Cerebellar nuclear complex (tissue), 1 donor: ENCODE measurements around the gene CTSD.
"Not testable (repeated sequence)": the region's sequence is repeated elsewhere in the genome, so short reads cannot be mapped to it uniquely, and the experiment has no call there.

Experiments
- DNase-seq, 2 experiments: peaks; one replicate each; lab custom pipeline; 2025; lab: John Stamatoyannopoulos, UW

Gene CTSD

GRCh38 chr11:1770061-1770460 lies 6.3 kb upstream of the CTSD start:
- DNase-seq = no peak

GRCh38 chr11:1769304-1769936 lies 5.7 kb upstream of the CTSD start:
- not testable (repeated sequence) for DNase-seq

- DNase-seq = no peak
These were observed 4.4 kb upstream of the CTSD start for GRCh38 chr11:1768141-1768469.

GRCh38 chr11:1767399-1768140 lies 3.8 kb upstream of the CTSD start:
- no peak for DNase-seq

GRCh38 chr11:1766719-1767398 lies 3.1 kb upstream of the CTSD start:
- no peak for DNase-seq

- no peak for DNase-seq
These were observed 2.4 kb upstream of the CTSD start for GRCh38 chr11:1765871-1766718.

- DNase-seq = no peak
These were observed 361 bp downstream of the CTSD start for GRCh38 chr11:1763336-1763795.

GRCh38 chr11:1762537-1763302 lies 1.0 kb downstream of the CTSD start:
- DNase-seq = no peak

- DNase-seq = no peak
These were observed 1.7 kb downstream of the CTSD start for GRCh38 chr11:1761857-1762536.

- DNase-seq = no peak
These were observed 2.4 kb downstream of the CTSD start for GRCh38 chr11:1761110-1761856.

- no peak for DNase-seq
These were observed 3.2 kb downstream of the CTSD start for GRCh38 chr11:1760351-1761109.

- DNase-seq = no peak
These were observed 3.9 kb downstream of the CTSD start for GRCh38 chr11:1759851-1760220.

- DNase-seq = no peak
These were observed 4.4 kb downstream of the CTSD start for GRCh38 chr11:1759151-1759850.

GRCh38 chr11:1758611-1759150 lies 5.0 kb downstream of the CTSD start:
- no peak for DNase-seq

- DNase-seq = no peak
These were observed 5.7 kb downstream of the CTSD start for GRCh38 chr11:1757861-1758610.

GRCh38 chr11:1756791-1757771 lies 6.6 kb downstream of the CTSD start:
- no peak for DNase-seq
